Activated B cell treated with CpG ODN at 0.5 μM for 24 hours (primary cell): ENCODE data around the gene HMX3. TPM values are rescaled to one million over a fixed set of nuclear protein-coding genes. Genes with fewer than 3 reads are reported as not detected.
A peak's percentile ranks its signal among the peaks of the same experiment; 100 is the strongest.

Experiments used
- ATAC-seq: fragments of 200-7000 bp; cut with Tn5 transposase; one replicate; pipeline ENCODE4 v1.10.0; 2021; ENCODE audit warnings: low read depth, mild to moderate bottlenecking, moderate library complexity
- CTCF ChIA-PET: fragments of 350-600 bp; sonication (Branson Sonifier 250); formaldehyde crosslinking; loops from one replicate; lab custom pipeline; 2021; ENCODE audit warnings: antibody characterized with exemption; lab: Charles Lee
- POLR2A ChIA-PET: fragments of 350-600 bp; sonication (Branson Sonifier 250); formaldehyde crosslinking; loops from one replicate; lab custom pipeline; 2021; ENCODE audit warnings: antibody characterized with exemption; lab: Charles Lee
- DNase-seq: peaks from one replicate; pipeline ENCODE4 v3.0.0; 2022
- H3K27ac Mint-ChIP-seq: one replicate; pipeline ENCODE4 v1.8.0; 2020; ENCODE audit warnings: mixed read lengths
- H3K27me3 Mint-ChIP-seq: one replicate; pipeline ENCODE4 v1.8.0; 2021; ENCODE audit warnings: mixed read lengths
- H3K36me3 Mint-ChIP-seq: one replicate; pipeline ENCODE4 v1.8.0; 2021; ENCODE audit warnings: low read depth, mixed read lengths
- H3K4me1 Mint-ChIP-seq: one replicate; pipeline ENCODE4 v1.8.0; 2021; ENCODE audit warnings: mixed read lengths
- H3K4me3 Mint-ChIP-seq: one replicate; pipeline ENCODE4 v1.8.0; 2020; ENCODE audit warnings: mild to moderate bottlenecking, mixed read lengths
- H3K9me3 Mint-ChIP-seq: one replicate; pipeline ENCODE4 v1.8.0; 2020; ENCODE audit warnings: mixed read lengths
- CTCF ChIP-seq: fragments of 200-600 bp; IDR thresholded peaks from one replicate; pipeline ENCODE4 v1.8.0; 2022; ENCODE audit warnings: antibody characterized with exemption, mild to moderate bottlenecking
- intact Hi-C: fragments of 100-400 bp; cut with micrococcal nuclease; formaldehyde crosslinking; loops from one replicate; pipeline ENCODE4 v1.15.1; 2024
- total RNA-seq: library from RNA; stranded (reverse); gene quantifications from 2 replicates; pipeline ENCODE4 v1.2.3, GENCODE V29; 2022

HMX3 gene
- total RNA-seq, 1 donor from 2014 or later, result not detected

GRCh38 chr10:123141791-123142700, 6.3 kb downstream of the HMX3 start:
- Mint-ChIP-seq H3K27ac (no peak overlapping the region), H3K4me3 (peak overlapping the region; percentile 48), H3K9me3 (no peaks in the 10 kb centered on the region), H3K4me1 (peaks cover 26% of the 10 kb centered on the region), H3K36me3 (no peaks in the 10 kb centered on the region), H3K27me3 (peaks cover 79% of the 10 kb centered on the region)
- ChIA-PET POLR2A (interaction anchor here (0.6 kb wide), 1 partner anchor 9 kb away, joined by 3 read pairs; no protein-coding TSS in a partner anchor), CTCF (no interaction called here)
- no peak for TF ChIP-seq CTCF
- intact Hi-C loops, result loop anchor here (10.0 kb wide), 1 partner anchor 1303 kb away; no protein-coding TSS in a partner anchor
- ATAC-seq (no peak), DNase-seq (no peak)

GRCh38 chr10:123142701-123143161, 7.0 kb downstream of the HMX3 start:
- ChIA-PET CTCF (no interaction called here), POLR2A (interaction anchor here (0.7 kb wide), 1 partner anchor 168 kb away, joined by 4 read pairs; no protein-coding TSS in a partner anchor)
- Mint-ChIP-seq H3K4me1 (peaks cover 27% of the 10 kb centered on the region), H3K36me3 (no peaks in the 10 kb centered on the region), H3K27ac (no peak overlapping the region), H3K27me3 (peaks cover 80% of the 10 kb centered on the region), H3K9me3 (no peaks in the 10 kb centered on the region), H3K4me3 (no peak overlapping the region)
- ATAC-seq (no peak), DNase-seq (no peak)
- intact Hi-C loops, result loop anchor here (10.0 kb wide), 1 partner anchor 1302 kb away; no protein-coding TSS in a partner anchor
- no peak for TF ChIP-seq CTCF

GRCh38 chr10:123143162-123143824, 7.5 kb downstream of the HMX3 start:
- Mint-ChIP-seq H3K9me3 (no peaks in the 10 kb centered on the region), H3K36me3 (no peaks in the 10 kb centered on the region), H3K27ac (no peak overlapping the region), H3K4me1 (peaks cover 27% of the 10 kb centered on the region), H3K27me3 (peaks cover 77% of the 10 kb centered on the region), H3K4me3 (no peak overlapping the region)
- ATAC-seq (no peak), DNase-seq (no peak)
- ChIA-PET POLR2A (interaction anchor here (0.7 kb wide), 1 partner anchor 169 kb away, joined by 4 read pairs; no protein-coding TSS in a partner anchor), CTCF (no interaction called here)
- no peak for TF ChIP-seq CTCF
- intact Hi-C loops, result loop anchor here (10.0 kb wide), 1 partner anchor 1302 kb away; no protein-coding TSS in a partner anchor

GRCh38 chr10:123143825-123144168, 8.0 kb downstream of the HMX3 start:
- CTCF ChIA-PET, result no interaction called here
- no peak for TF ChIP-seq CTCF
- H3K36me3 Mint-ChIP-seq, result no peaks in the 10 kb centered on the region
- ATAC-seq (no peak), DNase-seq (no peak)
- H3K27ac Mint-ChIP-seq, result no peak overlapping the region
- peaks cover 28% of the 10 kb centered on the region for H3K4me1 Mint-ChIP-seq
- intact Hi-C loops, result loop anchor here (10.0 kb wide), 1 partner anchor 1301 kb away; no protein-coding TSS in a partner anchor
- POLR2A ChIA-PET, result no interaction called here
- peaks cover 75% of the 10 kb centered on the region for H3K27me3 Mint-ChIP-seq
- H3K9me3 Mint-ChIP-seq, result no peaks in the 10 kb centered on the region
- no peak overlapping the region for H3K4me3 Mint-ChIP-seq
